GM12874 (cell line): ENCODE results near the gene NINJ1.

Source experiments
- CTCF ChIP-seq: IDR thresholded peaks from 2 replicates; pipeline ENCODE4 v1.5.1; 2011; ENCODE audit warnings: low read depth, mild to moderate bottlenecking, control low read depth, low read length, moderate library complexity; ENCODE audit not compliant: insufficient read depth

NINJ1 gene

GRCh38 chr9:93108291-93109041 is 25.6 kb downstream of the NINJ1 start:
- TF ChIP-seq CTCF = no peak

DNA sequence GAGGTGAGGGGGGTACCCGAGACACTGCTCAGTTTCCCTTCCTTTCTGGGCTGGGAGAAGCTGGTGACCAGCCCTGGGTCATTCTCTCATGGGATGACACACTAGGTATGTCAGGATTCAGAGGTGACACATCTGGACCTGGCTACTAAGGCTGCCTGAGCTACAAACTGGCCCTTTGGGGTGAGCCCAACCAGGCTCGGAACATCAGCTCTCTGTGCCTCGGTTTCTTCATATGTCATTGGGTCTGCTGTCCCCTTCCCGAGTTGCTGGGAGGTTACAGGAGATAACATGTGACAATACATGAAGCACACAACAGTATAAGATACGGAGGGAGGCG is 26.3 kb downstream of the NINJ1 start:
- no peak for TF ChIP-seq CTCF

- no peak for TF ChIP-seq CTCF
These were observed 26.8 kb downstream of the NINJ1 start for GRCh38 chr9:93107151-93107824.

DNA sequence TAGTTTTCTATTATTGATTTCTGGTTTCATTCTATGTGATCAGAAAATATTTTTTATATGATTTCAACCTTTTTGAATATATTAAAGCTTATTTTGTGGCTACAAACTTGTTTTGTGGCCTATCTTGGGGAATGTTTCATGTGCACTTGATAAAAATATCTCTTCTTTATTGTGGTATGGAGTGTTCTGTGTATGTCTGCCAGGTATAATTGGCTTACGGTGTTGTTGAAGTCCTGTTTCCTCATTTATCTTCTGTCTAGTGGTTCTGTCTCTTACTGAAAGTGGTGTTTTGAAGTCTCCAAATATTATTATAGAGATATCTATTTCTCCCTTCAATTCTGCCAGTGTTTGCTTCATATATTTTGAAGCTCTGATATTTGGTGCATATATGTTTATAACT is 28.4 kb downstream of the NINJ1 start:
- no peak for TF ChIP-seq CTCF

DNA sequence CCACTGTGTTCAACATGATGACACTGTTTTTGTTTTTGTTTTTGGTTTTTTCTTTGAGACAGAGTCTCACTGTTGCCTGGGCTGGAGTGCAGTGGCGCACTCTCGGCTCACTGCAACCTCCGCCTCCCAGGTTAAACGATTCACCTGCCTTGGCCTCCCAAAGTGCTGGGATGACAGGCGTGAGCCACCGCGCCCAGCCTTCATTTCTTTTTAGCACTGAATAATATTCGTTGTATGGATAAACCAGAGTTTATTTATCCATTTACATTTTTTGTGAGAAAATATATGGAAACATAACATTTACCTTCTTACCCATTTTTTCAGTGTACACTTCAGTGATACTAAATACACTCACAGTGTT is 33.8 kb downstream of the NINJ1 start:
- no peak for TF ChIP-seq CTCF

DNA sequence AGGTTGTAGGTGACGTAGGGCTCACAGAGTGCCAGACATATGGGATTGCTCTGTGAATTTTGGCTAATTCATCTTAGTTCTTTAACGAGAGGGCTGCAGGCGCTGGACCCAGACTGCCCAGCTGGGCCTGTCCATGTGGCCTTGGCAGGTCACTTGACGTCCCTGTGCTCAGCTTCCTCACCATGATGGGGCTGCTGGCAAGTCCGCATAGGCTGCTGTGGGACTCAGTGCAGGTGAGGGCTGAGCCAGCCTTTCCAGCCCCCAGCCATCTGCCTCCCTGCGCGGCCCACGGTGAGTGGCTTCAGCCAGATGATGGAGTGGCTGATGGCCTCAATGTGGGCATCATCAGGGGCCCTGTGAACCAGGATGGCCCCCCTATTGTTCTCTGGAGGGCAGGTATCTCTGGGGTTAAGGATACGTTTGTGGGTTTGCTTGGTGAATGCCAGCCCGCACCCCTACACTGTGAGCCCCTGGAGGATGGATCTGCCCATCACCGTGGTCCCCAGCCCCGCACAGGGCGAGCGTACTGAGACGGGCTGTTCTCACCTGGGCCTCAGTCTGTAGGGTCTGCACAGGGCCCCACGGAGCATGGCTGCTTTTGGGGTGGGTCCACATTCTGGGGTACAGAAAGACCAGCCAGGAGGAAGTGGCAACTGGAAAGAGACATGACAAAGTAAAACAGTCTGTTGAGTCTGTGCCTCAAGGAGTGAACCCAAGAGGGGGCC is 34.3 kb downstream of the NINJ1 start:
- TF ChIP-seq CTCF = no peak

DNA sequence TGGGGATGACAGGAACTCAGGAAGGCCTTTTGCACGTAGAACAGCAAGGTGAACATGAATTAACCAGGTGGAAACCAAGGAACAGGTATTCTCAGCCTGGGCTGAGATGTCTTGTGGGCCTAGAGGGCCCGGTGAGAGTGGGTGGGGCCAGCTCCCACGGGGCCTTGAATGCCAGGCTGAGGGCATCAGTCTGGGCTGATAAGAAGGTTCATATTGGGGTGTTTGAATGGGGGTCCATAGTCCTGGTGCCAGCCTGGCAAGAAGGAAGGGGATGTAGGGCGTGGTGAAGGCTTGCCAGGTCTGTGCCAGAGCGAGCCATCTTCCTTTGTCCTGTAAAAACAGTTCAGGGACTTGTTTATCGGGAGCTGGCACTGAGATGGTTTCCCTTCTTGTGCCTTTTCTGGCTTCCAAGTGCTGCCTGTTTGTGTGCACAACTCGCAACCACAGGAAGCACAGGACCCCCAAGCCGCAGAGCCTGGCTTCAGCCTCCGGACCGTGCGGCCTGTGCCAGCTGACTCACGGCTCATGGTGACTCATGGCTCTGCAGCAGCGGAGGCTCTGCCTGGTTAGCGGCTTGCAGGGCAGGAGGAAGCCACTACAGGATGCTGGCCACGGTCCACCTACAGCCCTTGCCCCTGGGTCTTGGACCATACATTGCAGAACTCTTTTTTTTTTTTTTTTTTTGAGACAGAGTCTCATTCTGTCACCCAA is 35.7 kb downstream of the NINJ1 start:
- TF ChIP-seq CTCF = no peak
